H1 (cell line): ENCODE results near the gene ZNF148. TPM values are rescaled to one million over a fixed set of nuclear protein-coding genes. Genes with fewer than 3 reads are reported as not detected.

Experiments
- CTCF ChIA-PET: fragments of 300-600 bp; sonication (Branson Sonifier 250); formaldehyde crosslinking; loops from one replicate; lab custom pipeline; 2021; ENCODE audit not compliant: partially characterized antibody; lab: Charles Lee
- POLR2A ChIA-PET: fragments of 300-600 bp; sonication (Branson Sonifier 250); formaldehyde crosslinking; loops from one replicate; lab custom pipeline; 2021; ENCODE audit warnings: inconsistent platforms; ENCODE audit not compliant: partially characterized antibody; lab: Charles Lee
- DNase-seq, 2 experiments: peaks; one replicate each; pipeline versions ENCODE4 v3.0.0 to v3.0.0-alpha.2; 2010 to 2022; ENCODE audit warnings: low spot score in 2 of 2, low read depth in 1 of 2, mixed read lengths in 1 of 2
- FAIRE-seq: peaks from 2 replicates; lab custom pipeline; 2011; peaks lifted over from hg19 to GRCh38; lab: Jason Lieb, UNC
- H2AFZ ChIP-seq: 2 replicates; pipeline ENCODE4 v1.8.1; 2012; ENCODE audit warnings: low read length, inconsistent platforms
- H2AK5ac ChIP-seq: 2 replicates; pipeline ENCODE4 v1.6.1; 2013; ENCODE audit warnings: low read depth, low read length
- H2BK120ac ChIP-seq: replicated peaks from 2 replicates; pipeline ENCODE3; 2013; ENCODE audit warnings: low read depth, low read length, inconsistent platforms
- H2BK12ac ChIP-seq: 2 replicates; pipeline ENCODE4 v1.6.1; 2013; ENCODE audit warnings: low read depth, low read length
- H2BK15ac ChIP-seq: 2 replicates; pipeline ENCODE4 v1.6.1; 2013; ENCODE audit warnings: low read length
- H2BK20ac ChIP-seq: 2 replicates; pipeline ENCODE4 v1.6.1; 2013; ENCODE audit warnings: low read length
- H2BK5ac ChIP-seq: 2 replicates; pipeline ENCODE4 v1.6.1; 2013; ENCODE audit warnings: low read depth, low read length
- H3K14ac ChIP-seq: 2 replicates; pipeline ENCODE4 v1.6.1; 2013; ENCODE audit warnings: inconsistent platforms; ENCODE audit not compliant: insufficient read length
- H3K18ac ChIP-seq: 2 replicates; pipeline ENCODE4 v1.6.1; 2013; ENCODE audit warnings: low read length; ENCODE audit errors: extremely low read depth
- H3K23ac ChIP-seq: 2 replicates; pipeline ENCODE4 v1.6.1; 2013; ENCODE audit warnings: inconsistent platforms; ENCODE audit not compliant: insufficient read length
- H3K23me2 ChIP-seq: 2 replicates; pipeline ENCODE4 v1.6.1; 2013; ENCODE audit warnings: low read depth, low read length
- H3K27ac ChIP-seq: 2 replicates; pipeline ENCODE4 v1.6.1; 2011; ENCODE audit warnings: low read depth, low read length, inconsistent platforms
- H3K27me3 ChIP-seq, 4 experiments: replicated peaks in 1 of 4; 1 replicate in 1 of 4; 2 replicates in 3 of 4; pipeline versions ENCODE4 v1.6.1 to v1.8.1; 2011 to 2013; ENCODE audit warnings: low read length in 3 of 4, mild to moderate bottlenecking in 3 of 4, inconsistent platforms in 2 of 4, mixed read lengths in 2 of 4, moderate library complexity in 1 of 4; ENCODE audit not compliant: control insufficient read depth in 3 of 4, insufficient read depth in 3 of 4; ENCODE audit errors: extremely low read depth in 1 of 4
- H3K36me3 ChIP-seq, 4 experiments: 2 replicates each; pipeline versions ENCODE4 v1.6.1 to v1.8.1; 2011 to 2013; ENCODE audit warnings: mild to moderate bottlenecking in 4 of 4, low read length in 3 of 4, moderate library complexity in 2 of 4, control low read depth in 1 of 4, inconsistent platforms in 1 of 4; ENCODE audit not compliant: insufficient read depth in 4 of 4, control insufficient read depth in 2 of 4
- H3K4ac ChIP-seq: replicated peaks from 2 replicates; pipeline ENCODE3; 2013; ENCODE audit warnings: low read length, low read depth, mixed read lengths, inconsistent platforms; ENCODE audit not compliant: insufficient read length
- H3K4me1 ChIP-seq, 4 experiments: replicated peaks in 1 of 4; 1 replicate in 1 of 4; 2 replicates in 3 of 4; pipeline versions ENCODE4 v1.6.1 to v1.8.1; 2011 to 2013; ENCODE audit warnings: low read length in 3 of 4, inconsistent platforms in 2 of 4, mixed read lengths in 1 of 4; ENCODE audit not compliant: insufficient read depth in 4 of 4, control insufficient read depth in 3 of 4
- H3K4me2 ChIP-seq, 2 experiments: 2 replicates each; pipeline versions ENCODE4 v1.6.1 to v1.8.1; 2011 to 2013; ENCODE audit warnings: low read depth in 2 of 2, low read length in 2 of 2, control low read depth in 1 of 2, inconsistent platforms in 1 of 2, mild to moderate bottlenecking in 1 of 2; ENCODE audit not compliant: insufficient read depth in 1 of 2
- H3K4me3 ChIP-seq, 4 experiments: fragments of 200-600, 300-600 bp in 1 of 4; sonication (generic), shearing (Covaris generic), sonication (Bioruptor Twin) in 1 of 4; 2 replicates each; pipeline versions ENCODE4 v1.5.1 to v1.8.1; 2011 to 2016; ENCODE audit warnings: low read length in 4 of 4, low read depth in 3 of 4, control low read depth in 2 of 4, inconsistent platforms in 2 of 4, mild to moderate bottlenecking in 2 of 4, mixed read lengths in 1 of 4, moderate library complexity in 1 of 4; ENCODE audit not compliant: insufficient read depth in 2 of 4; ENCODE audit errors: extremely low read depth in 1 of 4
- H3K56ac ChIP-seq: replicated peaks from 2 replicates; pipeline ENCODE3; 2013; ENCODE audit warnings: low read depth, mild to moderate bottlenecking, mixed read lengths, low read length, inconsistent platforms; ENCODE audit not compliant: insufficient read length
- H3K79me1 ChIP-seq: 2 replicates; pipeline ENCODE4 v1.6.1; 2013; ENCODE audit warnings: low read depth, low read length, control low read depth
- H3K79me2 ChIP-seq, 2 experiments: 2 replicates each; pipeline versions ENCODE4 v1.6.1 to v1.8.1; 2012 to 2013; ENCODE audit warnings: low read length in 2 of 2, mild to moderate bottlenecking in 2 of 2, inconsistent platforms in 1 of 2; ENCODE audit not compliant: insufficient read depth in 2 of 2, control insufficient read depth in 1 of 2
- H3K9ac ChIP-seq, 4 experiments: replicated peaks in 1 of 4; 1 replicate in 1 of 4; 2 replicates in 3 of 4; pipeline versions ENCODE4 v1.6.1 to v1.8.1; 2011 to 2013; ENCODE audit warnings: low read depth in 3 of 4, low read length in 3 of 4, control low read depth in 2 of 4, mild to moderate bottlenecking in 2 of 4, moderate library complexity in 2 of 4, inconsistent platforms in 1 of 4; ENCODE audit errors: extremely low read depth in 1 of 4
- H3K9me3 ChIP-seq, 2 experiments: 2 replicates each; pipeline versions ENCODE4 v1.6.1 to v1.8.1; 2012 to 2013; ENCODE audit warnings: mild to moderate bottlenecking in 2 of 2, moderate library complexity in 2 of 2, control low read depth in 1 of 2, inconsistent platforms in 1 of 2, low read depth in 1 of 2, low read length in 1 of 2, mixed read lengths in 1 of 2; ENCODE audit not compliant: insufficient read depth in 2 of 2
- H4K20me1 ChIP-seq, 2 experiments: replicated peaks in 1 of 2; 2 replicates each; pipeline versions ENCODE3 to v1.8.1; 2011 to 2013; ENCODE audit warnings: inconsistent platforms in 2 of 2, low read length in 2 of 2, mild to moderate bottlenecking in 1 of 2; ENCODE audit not compliant: insufficient read depth in 2 of 2, control insufficient read depth in 1 of 2
- H4K5ac ChIP-seq: 2 replicates; pipeline ENCODE4 v1.6.1; 2013; ENCODE audit warnings: low read length, low read depth, mixed read lengths, inconsistent platforms; ENCODE audit not compliant: insufficient read length
- H4K8ac ChIP-seq: 2 replicates; pipeline ENCODE4 v1.8.0; 2013; ENCODE audit warnings: mild to moderate bottlenecking, moderate library complexity, low read length, inconsistent platforms; ENCODE audit not compliant: insufficient read depth; ENCODE audit errors: extremely low read depth
- H4K91ac ChIP-seq: replicated peaks from 2 replicates; pipeline ENCODE3; 2013; ENCODE audit warnings: low read length, mixed read lengths, inconsistent platforms; ENCODE audit not compliant: insufficient read length
- ASH2L ChIP-seq: fragments of 200-600, 300-600 bp; sonication (generic); IDR thresholded peaks from one replicate; pipeline ENCODE4 v1.7.1; 2017; ENCODE audit warnings: low read length
- CBX8 ChIP-seq: fragments of 300-800, 300-1000 bp; sonication (generic); IDR thresholded peaks from 2 replicates; pipeline ENCODE4 v1.7.1; 2016; ENCODE audit warnings: low read depth, low read length, borderline replicate concordance
- CHD1 ChIP-seq: IDR thresholded peaks from 2 replicates; pipeline ENCODE4 v1.6.1; 2012; ENCODE audit warnings: low read depth, low read length, improper control_type of control experiment
- EZH2 ChIP-seq: fragments of 200-600 bp; sonication (generic); IDR thresholded peaks from 2 replicates; pipeline ENCODE4 v1.7.1; 2012; ENCODE audit warnings: low read depth, mild to moderate bottlenecking, moderate library complexity, low read length, inconsistent platforms; ENCODE audit not compliant: severe bottlenecking
- HDAC6 ChIP-seq: IDR thresholded peaks from one replicate; pipeline ENCODE4 v1.7.1; 2012; ENCODE audit warnings: low read depth, mild to moderate bottlenecking, inconsistent platforms, low read length, moderate library complexity
- KDM1A ChIP-seq: fragments of 200-600, 300-600 bp; sonication (generic); IDR thresholded peaks from 2 replicates; pipeline ENCODE4 v1.7.1; 2016; ENCODE audit warnings: mild to moderate bottlenecking, low read length, borderline replicate concordance
- KDM4A ChIP-seq: IDR thresholded peaks from one replicate; pipeline ENCODE4 v1.7.1; 2012; ENCODE audit warnings: low read depth, mild to moderate bottlenecking, moderate library complexity, low read length, inconsistent platforms; ENCODE audit not compliant: severe bottlenecking
- NRF1 ChIP-seq: IDR thresholded peaks from 2 replicates; pipeline ENCODE4 v1.6.1; 2011; ENCODE audit warnings: mild to moderate bottlenecking, low read depth, low read length, improper control_type of control experiment
- PHF8 ChIP-seq: fragments of 200-600 bp; sonication (generic); conservative IDR thresholded peaks from 2 replicates; pipeline ENCODE4 v1.7.1; 2012; ENCODE audit warnings: low read depth, mild to moderate bottlenecking, inconsistent platforms, low read length, moderate library complexity
- POLR2AphosphoS5 ChIP-seq: IDR thresholded peaks from 2 replicates; pipeline ENCODE4 v1.6.1; 2011; ENCODE audit warnings: low read depth, low read length
- POU5F1 ChIP-seq: IDR thresholded peaks from 2 replicates; pipeline ENCODE4 v1.6.1; 2011; ENCODE audit warnings: low read depth, mild to moderate bottlenecking, low read length, moderate library complexity
- RAD21 ChIP-seq, 2 experiments: IDR thresholded peaks in 1 of 2; conservative IDR thresholded peaks in 1 of 2; 2 replicates each; pipeline ENCODE4 v1.6.1; 2011; ENCODE audit warnings: low read depth in 2 of 2, low read length in 2 of 2, improper control_type of control experiment in 1 of 2, inconsistent platforms in 1 of 2, mild to moderate bottlenecking in 1 of 2, moderate library complexity in 1 of 2
- RFX5 ChIP-seq: IDR thresholded peaks from 2 replicates; pipeline ENCODE4 v1.6.1; 2011; ENCODE audit warnings: low read depth, low read length, improper control_type of control experiment, borderline replicate concordance
- SUZ12 ChIP-seq: fragments of 200-600 bp; sonication (generic); IDR thresholded peaks from 2 replicates; pipeline ENCODE4 v1.6.1; 2012; ENCODE audit warnings: mild to moderate bottlenecking, inconsistent platforms, low read length, moderate library complexity, mixed read lengths
- whole genome bisulfite sequencing, 2 experiments: shearing (Covaris generic) in 1 of 2; methylation state at CpG; one replicate each; pipeline versions ENCODE4 v1.1.6 to v1.1.7; 2013 to 2015; ENCODE audit warnings: low lambda C conversion rate in 2 of 2, mixed read lengths in 2 of 2, inconsistent platforms in 1 of 2, low coverage in 1 of 2, missing lambda C conversion rate in 1 of 2; ENCODE audit not compliant: insufficient replicate concordance in 2 of 2, insufficient coverage in 1 of 2, insufficient read length in 1 of 2; ENCODE audit errors: extremely low coverage in 1 of 2, missing lambda C conversion rate in 1 of 2; 5-methylcytosine and 5-hydroxymethylcytosine counted together
- polyA plus RNA-seq, 7 experiments: library from polyadenylated mRNA; depleted of rRNA in 3 of 7; stranded (reverse) in 5 of 7; unstranded in 2 of 7; fragments of >200 nt in 5 of 7; fragments of 200-250 nt in 2 of 7; gene quantifications; 1 replicate in 5 of 7; 2 replicates in 1 of 7; 4 replicates in 1 of 7; pipeline versions ENCODE4 v1.2.1 to v1.2.3, GENCODE V29; 2011 to 2013; ENCODE audit warnings: missing spikeins in 2 of 7, mixed read lengths in 2 of 7
- total RNA-seq: library from RNA; stranded (reverse); fragmentation: NEBNext Ultra II Directional; extraction: Animal tissue kit (Norgen Biotek cat#: 25700); gene quantifications from 2 replicates; pipeline ENCODE4 v1.2.1, GENCODE V29; 2021

ZNF148 gene
- total and polyA plus RNA-seq, 2 of the 8 experiments (the other 6 are each of a cell fraction or from before 2014, with no cell fraction given) = 3.7 to 22.6 TPM

DNA sequence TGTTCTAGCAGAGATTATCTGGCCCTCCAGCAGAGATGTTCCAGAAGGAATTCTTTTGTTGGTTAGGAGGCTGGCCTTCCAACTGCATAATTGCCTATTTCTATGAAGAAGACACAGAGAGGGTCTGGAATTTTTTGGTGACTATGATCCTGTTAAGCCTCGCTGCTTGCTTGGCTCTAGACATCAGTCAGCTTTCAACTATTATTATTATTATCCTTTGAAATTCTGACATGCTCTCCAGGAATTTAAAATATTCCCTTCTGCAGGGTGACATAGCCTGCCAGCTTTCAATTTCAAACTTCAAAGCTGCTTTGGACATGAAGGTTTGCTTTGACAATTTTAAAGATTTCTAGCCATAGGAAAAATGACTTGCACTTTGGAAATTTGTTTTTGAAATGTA is 26.3 kb upstream of the ZNF148 start:
- ChIA-PET POLR2A (interaction anchor here (1.1 kb wide), 1 partner anchor 20 kb away, joined by 3 read pairs; no protein-coding TSS in a partner anchor), CTCF (interaction anchor here (2.2 kb wide), 1 partner anchor 25 kb away, joined by 8 read pairs; no protein-coding TSS in a partner anchor)
- H2AK5ac ChIP-seq = no peak overlapping the region
- H3K9ac ChIP-seq = no peak overlapping the region
- no peak overlapping the region for H2BK15ac ChIP-seq
- H2BK12ac ChIP-seq = no peak overlapping the region
- H3K23me2 ChIP-seq = peaks cover 3% of the 10 kb centered on the region; the same call in 1 of the 2 replicates
- FAIRE-seq = no peak
- no peak overlapping the region for H2BK5ac ChIP-seq
- H3K4ac ChIP-seq = no peak overlapping the region
- no peak overlapping the region for H2BK20ac ChIP-seq
- H3K9me3 ChIP-seq = no peaks in the 10 kb centered on the region
- 90% methylated on average over 1 of the region's 1 CpG; no CpG with 5 or more reads in 1 of the 2 experiments for WGBS, 2 experiments
- H3K4me2 ChIP-seq = no peak overlapping the region
- no peak overlapping the region for H3K18ac ChIP-seq
- H4K91ac ChIP-seq = no peak overlapping the region
- no peak overlapping the region for H4K5ac ChIP-seq
- no peaks in the 10 kb centered on the region for H4K20me1 ChIP-seq
- H3K27ac ChIP-seq = no peak overlapping the region
- no peaks in the 10 kb centered on the region for H3K79me1 ChIP-seq
- H2BK120ac ChIP-seq = no peak overlapping the region
- no peaks in the 10 kb centered on the region for H3K27me3 ChIP-seq
- no peak overlapping the region for H3K23ac ChIP-seq
- H3K4me3 ChIP-seq = no peak overlapping the region
- no peak overlapping the region for H2AFZ ChIP-seq
- no peaks in the 10 kb centered on the region for H3K79me2 ChIP-seq
- no peak for DNase-seq
- no peaks in the 10 kb centered on the region for H3K36me3 ChIP-seq
- no peak overlapping the region for H4K8ac ChIP-seq
- H3K4me1 ChIP-seq = no peaks in the 10 kb centered on the region
- H3K56ac ChIP-seq = no peak overlapping the region
- H3K14ac ChIP-seq = no peak overlapping the region
- TF ChIP-seq RFX5 (no peak), KDM4A (no peak), ASH2L (no peak), KDM1A (no peak), CHD1 (no peak), EZH2 (no peak), NRF1 (no peak), CBX8 (no peak), POU5F1 (no peak), POLR2AphosphoS5 (no peak), SUZ12 (no peak), HDAC6 (no peak), RAD21 (IDR thresholded peaks at IDR 0.05 in 1 of 2, conservative IDR thresholded peaks at IDR 0.05 in 1 of 2; ENCODE audit: low read depth in 2 of 2, low read length in 2 of 2) (no peak), PHF8 (no peak)
